Neural cell (in vitro differentiated cells): ENCODE measurements around the gene S1PR5.

ENCODE experiments used
- MXI1 ChIP-seq: fragments of 450-650 bp; conservative IDR thresholded peaks from 2 replicates; pipeline ENCODE4 v1.6.1; 2014; ENCODE audit warnings: antibody characterized with exemption, mild to moderate bottlenecking; ENCODE audit not compliant: poor library complexity, severe bottlenecking
- POLR2AphosphoS5 ChIP-seq: IDR thresholded peaks from 2 replicates; pipeline ENCODE4 v1.6.1; 2012

- TF ChIP-seq MXI1 (no peak), POLR2AphosphoS5 (no peak)
Measured at GRCh38 chr19:10517361-10517759, at the start of gene S1PR5.
